ENCODE data around the gene HIVEP3.

GRCh38 chr1:41494351-41495209 lies 424.1 kb downstream of the HIVEP3 start:
- TF ChIP-seq POLR2AphosphoS5 (IDR thresholded peaks at IDR 0.05; ENCODE audit: borderline replicate concordance, low read depth, low read length) (no peak), EZH2 (IDR thresholded peaks at IDR 0.05) (no peak), FOXP2 (optimal IDR thresholded peaks at IDR 0.05; ENCODE audit: control extremely low read depth, extremely low read length, insufficient read depth) (no peak)
